Measurements from ENCODE around the gene MED12L. TPM values are rescaled to one million over a fixed set of nuclear protein-coding genes. Genes with fewer than 3 reads are reported as not detected.

MED12L gene
- total RNA-seq, 2 donors from 2014 or later: 3.3 to 6.4 TPM

DNA sequence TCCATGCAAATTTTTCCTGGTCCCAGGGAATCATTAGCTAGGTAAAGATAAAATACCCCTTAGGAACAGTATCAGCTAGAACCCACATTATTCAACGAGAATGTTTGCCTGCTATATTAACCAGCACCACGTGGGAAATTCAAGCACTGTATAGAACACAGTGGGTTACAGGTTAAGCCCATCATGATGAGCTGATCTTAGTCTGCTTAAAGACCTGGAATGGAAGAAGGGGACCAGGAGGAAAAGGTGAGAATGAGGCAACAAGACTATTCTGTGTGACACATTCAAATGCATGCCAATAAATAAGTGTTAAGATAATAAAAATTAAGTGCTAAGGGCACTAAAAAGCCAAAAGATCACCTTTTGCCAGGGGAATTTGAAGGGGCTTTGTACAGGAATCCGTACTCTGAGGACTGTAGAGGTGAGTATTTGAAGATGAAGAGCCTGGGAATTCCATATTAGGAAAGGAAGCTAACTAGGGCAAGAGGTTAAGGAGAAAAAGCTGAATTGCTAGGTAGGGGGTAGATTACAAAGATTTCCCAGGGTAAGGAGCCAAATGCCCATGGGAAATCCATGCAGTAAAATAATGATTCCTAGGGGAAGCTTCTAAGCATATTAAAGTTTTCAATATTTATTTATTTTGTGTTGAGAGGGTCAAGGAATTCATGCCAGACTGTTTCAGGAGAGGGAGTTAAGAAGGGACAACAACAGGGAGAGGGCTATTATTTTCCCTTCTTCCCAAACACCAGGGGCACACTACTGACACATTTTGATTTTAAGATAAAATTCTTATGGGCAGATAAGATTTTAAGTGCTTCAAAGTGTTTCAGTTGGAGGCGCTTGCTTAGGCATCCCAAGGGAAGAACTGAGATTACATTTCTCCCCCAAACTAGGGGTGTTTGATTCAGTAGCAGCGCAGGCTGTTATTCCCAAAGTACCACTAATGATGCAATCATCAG is 2.3 kb upstream of the MED12L start:
- H3K4me3 Mint-ChIP-seq: peak overlapping the region; percentile 72
- ATAC-seq (replicated peaks): no peak
- H3K4me1 Mint-ChIP-seq: no peaks in the 10 kb centered on the region
- peaks cover 30% of the 10 kb centered on the region for H3K27me3 Mint-ChIP-seq
- H3K36me3 Mint-ChIP-seq (ENCODE audit: low read depth): no peaks in the 10 kb centered on the region
- no peaks in the 10 kb centered on the region for H3K9me3 Mint-ChIP-seq
- H3K27ac Mint-ChIP-seq: no peak overlapping the region

DNA sequence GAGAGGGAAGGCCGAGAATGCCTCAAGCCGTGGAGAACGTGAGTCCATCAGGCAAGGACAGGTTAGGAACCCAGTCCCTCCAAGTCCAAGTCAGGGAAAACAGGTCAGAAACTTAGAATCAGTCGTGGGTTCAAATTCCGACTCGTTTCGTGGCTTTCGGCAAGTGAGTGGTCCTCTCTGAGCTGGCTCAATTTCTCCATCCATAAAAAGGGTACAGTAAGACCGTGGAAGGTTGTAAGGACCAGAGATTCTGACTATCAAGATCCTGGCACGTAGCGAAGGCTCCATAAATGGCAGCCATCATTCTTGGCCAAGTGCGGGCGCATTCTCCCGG is 604 bp upstream of the MED12L start:
- peaks cover 31% of the 10 kb centered on the region for H3K27me3 Mint-ChIP-seq
- peak overlapping the region; percentile 72 for H3K4me3 Mint-ChIP-seq
- H3K27ac Mint-ChIP-seq: no peak overlapping the region
- no peaks in the 10 kb centered on the region for H3K36me3 Mint-ChIP-seq (ENCODE audit: low read depth)
- H3K9me3 Mint-ChIP-seq: no peaks in the 10 kb centered on the region
- no peak for ATAC-seq (replicated peaks)
- no peaks in the 10 kb centered on the region for H3K4me1 Mint-ChIP-seq

DNA sequence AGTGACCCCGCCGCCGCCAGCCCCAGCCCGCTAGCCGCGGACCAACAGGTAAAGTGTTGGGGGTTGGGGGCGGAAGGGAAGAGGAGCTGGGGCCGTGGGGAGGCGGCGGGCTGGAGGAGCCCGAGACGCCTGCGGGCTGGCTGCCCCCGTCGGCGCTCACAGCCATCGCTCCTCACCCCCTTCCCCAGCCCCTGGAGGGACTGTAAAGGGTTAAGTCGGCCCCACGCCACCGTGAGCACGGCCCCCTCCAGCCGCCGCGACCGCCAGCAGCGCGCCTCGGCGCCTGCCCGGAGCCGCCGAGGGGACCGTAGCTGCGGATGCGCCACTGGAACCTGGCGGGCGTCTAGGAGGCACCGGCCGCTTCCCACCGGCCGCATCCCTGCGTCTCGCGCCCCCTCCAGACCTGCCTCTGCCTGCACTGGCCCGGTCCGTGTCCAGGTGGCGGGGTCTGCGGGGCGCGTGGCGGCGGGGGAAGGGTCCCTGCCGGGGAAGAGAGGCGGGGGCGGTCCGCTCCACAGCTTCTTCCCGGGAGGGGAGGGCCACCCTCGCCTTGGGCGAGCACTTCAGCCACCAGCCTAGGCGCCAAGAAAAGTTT is 522 bp downstream of the MED12L start:
- Mint-ChIP-seq H3K27me3 (peaks cover 27% of the 10 kb centered on the region), H3K4me1 (no peaks in the 10 kb centered on the region), H3K36me3 (ENCODE audit: low read depth) (no peaks in the 10 kb centered on the region), H3K4me3 (peak overlapping the region; percentile 76), H3K27ac (no peak overlapping the region), H3K9me3 (no peaks in the 10 kb centered on the region)
- ATAC-seq (replicated peaks): peak; percentile 33

DNA sequence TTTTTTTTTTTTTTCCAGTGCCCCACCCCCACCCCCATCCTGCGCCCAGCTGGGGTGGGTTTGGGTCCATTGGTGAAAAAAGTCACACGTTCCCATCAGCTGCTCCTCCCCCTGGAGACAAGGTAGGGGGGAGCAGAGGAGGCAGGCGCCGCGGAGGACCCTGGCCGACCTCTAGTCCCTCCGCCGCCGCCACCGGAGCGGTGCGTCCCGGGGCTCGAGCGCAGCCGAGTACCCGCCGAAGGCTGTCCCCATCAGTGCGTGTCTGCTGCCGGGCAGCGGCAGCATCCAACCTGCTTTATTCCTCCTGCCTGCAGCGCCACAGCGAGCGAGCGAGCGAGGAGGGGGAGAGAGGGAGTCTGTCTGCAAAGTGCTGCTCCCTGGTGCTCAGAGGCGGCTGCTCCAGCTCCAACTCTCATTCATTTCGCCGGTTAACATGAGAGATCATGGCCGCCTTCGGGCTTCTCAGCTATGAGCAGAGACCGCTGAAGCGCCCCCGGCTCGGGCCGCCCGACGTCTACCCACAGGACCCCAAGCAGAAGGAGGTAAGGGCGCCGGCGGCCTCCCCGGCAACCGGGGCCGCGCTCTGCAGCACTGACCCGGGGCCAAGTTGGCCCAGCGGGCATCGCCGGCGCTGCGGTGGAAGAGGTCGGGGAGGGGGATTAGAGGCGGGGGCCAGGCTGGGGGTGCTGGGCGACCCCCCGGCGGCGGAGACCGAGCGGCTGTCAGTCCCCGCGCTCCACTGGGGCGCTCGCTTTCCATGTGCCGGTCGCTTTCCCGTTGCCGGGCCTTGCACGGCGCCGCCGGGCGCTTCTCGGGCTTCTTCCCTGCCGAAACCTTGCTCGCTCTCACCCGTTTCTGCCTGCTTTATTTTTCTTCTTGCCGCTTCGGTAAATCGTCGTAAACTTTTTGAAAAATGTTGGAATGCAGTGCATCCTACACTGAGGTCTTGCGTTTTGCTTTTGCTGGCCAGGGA is 1.3 kb downstream of the MED12L start:
- H3K36me3 Mint-ChIP-seq (ENCODE audit: low read depth): no peaks in the 10 kb centered on the region
- peaks cover 27% of the 10 kb centered on the region for H3K27me3 Mint-ChIP-seq
- H3K4me3 Mint-ChIP-seq: peak overlapping the region; percentile 76
- H3K4me1 Mint-ChIP-seq: no peaks in the 10 kb centered on the region
- ATAC-seq (replicated peaks): peak; percentile 79
- no peak overlapping the region for H3K27ac Mint-ChIP-seq
- H3K9me3 Mint-ChIP-seq: no peaks in the 10 kb centered on the region

DNA sequence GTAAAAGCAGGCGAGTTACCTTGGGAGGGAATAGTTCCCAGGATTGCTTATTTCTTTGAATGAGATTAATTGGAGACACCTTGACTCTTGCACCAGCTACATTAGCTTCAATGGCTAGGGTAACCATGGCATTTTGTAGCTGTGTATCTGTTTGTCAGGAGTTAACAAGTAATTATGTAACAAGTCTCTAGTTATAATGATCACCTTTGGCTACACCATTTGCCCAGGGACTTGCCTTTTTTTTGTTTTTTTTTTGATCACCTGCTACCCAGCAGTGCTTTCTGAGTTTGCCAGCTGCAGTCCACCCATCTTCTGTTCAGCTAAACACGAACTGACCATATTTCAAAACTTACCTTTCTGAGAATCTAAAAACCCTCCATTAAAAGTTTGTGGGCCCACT is 2.2 kb downstream of the MED12L start:
- Mint-ChIP-seq H3K36me3 (ENCODE audit: low read depth) (no peaks in the 10 kb centered on the region), H3K4me3 (peak overlapping the region; percentile 76), H3K4me1 (peaks cover 3% of the 10 kb centered on the region), H3K27ac (no peak overlapping the region), H3K9me3 (no peaks in the 10 kb centered on the region), H3K27me3 (peaks cover 27% of the 10 kb centered on the region)
- ATAC-seq (replicated peaks): no peak

DNA sequence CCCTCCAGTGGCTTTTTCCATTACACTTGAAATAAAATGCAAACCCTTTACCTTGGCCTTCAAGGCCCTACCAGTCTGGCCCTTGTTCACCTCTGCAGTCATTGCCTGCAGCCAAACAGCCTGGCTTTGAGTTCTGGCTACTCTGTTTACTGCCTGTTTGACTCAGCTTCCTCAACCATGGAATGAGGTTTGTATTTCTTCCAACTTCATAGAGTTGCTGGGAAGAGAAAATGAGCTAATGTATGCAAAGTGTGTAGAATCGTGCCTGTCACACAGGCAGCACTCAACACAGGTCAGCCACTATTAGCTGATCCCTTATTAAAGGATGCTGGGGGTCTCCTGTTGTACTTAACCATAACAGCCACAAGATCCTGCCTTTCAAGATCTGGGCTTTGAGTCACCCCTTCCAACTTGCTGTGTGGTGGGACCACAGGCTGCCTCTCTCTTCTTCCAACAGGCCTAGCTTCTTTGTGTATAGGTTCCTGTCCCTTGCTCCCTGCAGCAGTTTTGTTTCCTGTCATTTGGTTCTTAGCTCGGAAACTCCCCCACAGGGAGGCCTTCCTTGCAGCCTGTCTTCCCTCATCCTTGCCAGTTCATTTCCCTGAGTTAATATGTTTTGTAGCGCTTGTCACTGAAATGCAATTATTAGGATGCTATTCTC is 6.4 kb downstream of the MED12L start:
- no peak for ATAC-seq (replicated peaks)
- Mint-ChIP-seq H3K4me3 (no peak overlapping the region), H3K27me3 (peaks cover 15% of the 10 kb centered on the region), H3K27ac (peak overlapping the region; percentile 53), H3K9me3 (no peaks in the 10 kb centered on the region), H3K36me3 (ENCODE audit: low read depth) (no peaks in the 10 kb centered on the region), H3K4me1 (peaks cover 3% of the 10 kb centered on the region)

DNA sequence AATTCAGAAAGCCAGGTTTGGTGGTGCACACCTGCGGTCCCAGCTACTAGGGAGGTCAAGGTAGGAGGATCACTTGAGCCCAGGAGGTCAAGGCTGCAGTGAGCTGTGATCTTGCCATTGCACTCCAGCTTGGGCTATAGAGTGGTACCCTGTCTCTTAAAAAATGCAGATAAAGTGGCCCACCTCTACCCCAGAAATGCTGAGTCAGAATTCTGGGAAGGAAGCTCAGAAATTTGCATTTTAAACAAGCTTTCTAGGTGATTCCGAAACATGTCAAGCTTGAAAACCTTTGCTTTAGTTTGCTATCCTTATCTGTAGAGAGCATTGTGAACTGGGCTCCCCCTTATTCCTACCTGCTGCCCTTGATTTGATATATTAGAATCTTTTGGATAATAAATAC is 7.7 kb downstream of the MED12L start:
- no peak for ATAC-seq (replicated peaks)
- H3K27ac Mint-ChIP-seq: no peak overlapping the region
- no peaks in the 10 kb centered on the region for H3K9me3 Mint-ChIP-seq
- H3K36me3 Mint-ChIP-seq (ENCODE audit: low read depth): no peaks in the 10 kb centered on the region
- H3K4me1 Mint-ChIP-seq: peaks cover 3% of the 10 kb centered on the region
- H3K27me3 Mint-ChIP-seq: peaks cover 14% of the 10 kb centered on the region
- no peak overlapping the region for H3K4me3 Mint-ChIP-seq

DNA sequence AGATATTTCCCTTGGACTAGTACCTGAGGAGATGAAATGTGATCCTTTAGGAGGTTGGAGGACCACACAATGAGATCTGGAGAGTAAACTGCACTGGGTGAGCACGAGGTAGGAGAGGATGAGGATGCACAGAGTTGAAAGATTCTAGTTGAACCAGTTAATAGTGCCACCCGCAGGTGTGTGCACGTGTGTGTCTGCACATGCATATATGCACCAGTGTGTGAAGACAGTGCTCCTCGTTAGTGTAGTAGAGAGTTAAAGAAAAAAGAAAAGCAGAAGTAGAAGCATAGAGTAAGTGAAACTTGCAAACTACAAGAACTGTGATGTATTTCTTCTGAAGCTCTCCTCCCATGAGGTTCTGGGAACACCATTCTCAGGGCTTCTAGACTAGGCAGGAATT is 8.4 kb downstream of the MED12L start:
- H3K27me3 Mint-ChIP-seq: peaks cover 19% of the 10 kb centered on the region
- no peak overlapping the region for H3K4me3 Mint-ChIP-seq
- no peaks in the 10 kb centered on the region for H3K36me3 Mint-ChIP-seq (ENCODE audit: low read depth)
- no peaks in the 10 kb centered on the region for H3K9me3 Mint-ChIP-seq
- no peak overlapping the region for H3K27ac Mint-ChIP-seq
- peaks cover 3% of the 10 kb centered on the region for H3K4me1 Mint-ChIP-seq
- no peak for ATAC-seq (replicated peaks)

DNA sequence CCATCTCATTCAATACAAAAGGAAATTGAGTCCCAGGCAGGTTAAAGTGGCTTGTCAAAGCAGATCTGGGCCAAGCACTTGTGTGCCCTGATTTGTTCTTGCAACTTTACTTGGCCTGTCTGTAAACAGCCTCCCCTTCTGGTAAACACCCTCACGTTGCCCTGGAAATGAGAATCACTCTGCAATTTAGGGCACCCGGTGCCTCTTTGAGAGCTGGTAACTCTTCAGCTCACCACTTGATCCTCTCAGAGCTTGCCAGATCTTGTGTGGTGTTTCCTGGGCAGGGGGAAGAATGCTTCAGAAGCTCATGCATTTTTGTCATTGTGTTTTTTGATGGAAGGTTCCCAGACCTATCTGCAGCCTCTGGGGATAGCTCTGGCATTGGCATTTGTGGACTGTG is 11.3 kb downstream of the MED12L start:
- no peak for ATAC-seq (replicated peaks)
- no peak overlapping the region for H3K27ac Mint-ChIP-seq
- no peak overlapping the region for H3K4me3 Mint-ChIP-seq
- H3K4me1 Mint-ChIP-seq: peaks cover 3% of the 10 kb centered on the region
- no peaks in the 10 kb centered on the region for H3K36me3 Mint-ChIP-seq (ENCODE audit: low read depth)
- no peaks in the 10 kb centered on the region for H3K9me3 Mint-ChIP-seq
- peaks cover 31% of the 10 kb centered on the region for H3K27me3 Mint-ChIP-seq

DNA sequence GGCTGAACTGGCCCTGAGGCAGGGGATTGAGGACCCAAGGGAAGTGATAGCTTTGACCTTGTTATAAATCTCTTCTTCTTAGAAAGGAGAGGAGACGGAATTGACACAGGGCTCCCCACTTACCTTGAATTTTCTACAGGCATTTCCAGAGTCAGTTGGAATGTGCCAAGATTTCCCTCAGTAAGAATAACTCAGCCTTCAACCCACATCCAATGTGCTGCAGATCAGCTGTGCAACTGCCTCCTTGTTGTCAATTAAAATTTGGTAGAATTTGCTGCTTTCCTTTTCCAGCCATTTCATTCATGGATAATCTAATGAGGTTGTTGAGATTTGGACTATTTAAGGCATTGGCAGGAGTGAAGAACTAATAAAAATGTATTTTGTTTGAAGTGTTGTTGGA is 14.6 kb downstream of the MED12L start:
- Mint-ChIP-seq H3K36me3 (ENCODE audit: low read depth) (no peaks in the 10 kb centered on the region), H3K27me3 (peaks cover 24% of the 10 kb centered on the region), H3K27ac (no peak overlapping the region), H3K4me3 (no peak overlapping the region), H3K9me3 (no peaks in the 10 kb centered on the region), H3K4me1 (no peaks in the 10 kb centered on the region)
- no peak for ATAC-seq (replicated peaks)

DNA sequence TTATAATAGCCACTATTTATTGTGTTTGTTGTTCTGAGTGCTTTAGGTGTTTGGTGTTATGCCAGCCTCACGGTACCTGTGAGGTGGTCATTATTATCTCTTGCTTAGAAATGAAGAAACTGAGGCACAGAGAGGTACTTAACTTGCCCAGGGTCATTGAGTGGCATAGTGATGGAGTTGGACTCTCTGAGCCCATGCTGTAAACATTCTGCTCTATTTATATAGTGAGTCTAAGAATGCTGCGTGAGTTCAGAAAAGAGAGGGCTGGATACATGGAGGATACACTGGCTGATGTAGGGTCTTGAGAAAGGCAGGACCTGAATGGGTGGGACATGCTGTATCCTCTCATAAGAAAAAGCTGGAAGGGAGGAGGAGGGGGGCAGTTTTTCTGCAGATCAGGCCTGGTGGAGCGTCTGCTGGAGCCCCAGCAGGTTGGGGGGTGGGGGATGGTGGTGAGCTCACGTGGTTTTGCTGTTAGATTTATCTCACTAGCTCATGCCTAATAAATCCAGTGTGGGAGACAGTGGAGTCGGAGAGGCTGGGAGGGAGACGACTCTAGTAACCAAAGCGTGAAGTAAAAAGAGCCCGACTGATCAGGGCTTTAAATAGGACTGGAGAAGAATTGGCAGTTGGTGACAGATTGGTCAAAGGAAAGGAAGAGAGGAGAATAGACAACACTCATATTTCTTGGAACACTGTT is 16.0 kb downstream of the MED12L start:
- peaks cover 24% of the 10 kb centered on the region for H3K27me3 Mint-ChIP-seq
- H3K4me3 Mint-ChIP-seq: no peak overlapping the region
- no peaks in the 10 kb centered on the region for H3K9me3 Mint-ChIP-seq
- no peak overlapping the region for H3K27ac Mint-ChIP-seq
- no peaks in the 10 kb centered on the region for H3K36me3 Mint-ChIP-seq (ENCODE audit: low read depth)
- no peak for ATAC-seq (replicated peaks)
- H3K4me1 Mint-ChIP-seq: no peaks in the 10 kb centered on the region

DNA sequence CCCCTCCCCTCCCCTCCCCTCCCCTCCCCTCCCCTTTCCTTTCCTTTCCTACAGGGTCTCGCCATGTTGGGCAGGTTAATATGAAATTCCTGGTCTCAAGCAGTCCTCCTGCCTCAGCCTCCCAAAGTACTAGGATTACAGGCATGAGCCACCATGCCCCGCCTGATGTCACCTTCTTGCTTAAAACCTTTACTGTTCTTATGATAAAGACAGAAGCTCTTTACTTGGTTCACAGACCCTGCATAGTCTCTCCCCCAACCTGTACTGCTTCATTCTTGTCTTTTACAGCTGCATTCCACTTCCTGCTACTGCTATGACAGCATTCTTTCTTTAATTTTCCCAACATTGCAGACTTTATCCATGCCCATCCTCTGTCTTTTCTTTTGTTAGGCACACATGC is 20.8 kb downstream of the MED12L start:
- H3K27me3 Mint-ChIP-seq: peaks cover 18% of the 10 kb centered on the region
- no peaks in the 10 kb centered on the region for H3K9me3 Mint-ChIP-seq
- H3K27ac Mint-ChIP-seq: no peak overlapping the region
- H3K4me1 Mint-ChIP-seq: no peaks in the 10 kb centered on the region
- no peak for ATAC-seq (replicated peaks)
- no peaks in the 10 kb centered on the region for H3K36me3 Mint-ChIP-seq (ENCODE audit: low read depth)
- no peak overlapping the region for H3K4me3 Mint-ChIP-seq

DNA sequence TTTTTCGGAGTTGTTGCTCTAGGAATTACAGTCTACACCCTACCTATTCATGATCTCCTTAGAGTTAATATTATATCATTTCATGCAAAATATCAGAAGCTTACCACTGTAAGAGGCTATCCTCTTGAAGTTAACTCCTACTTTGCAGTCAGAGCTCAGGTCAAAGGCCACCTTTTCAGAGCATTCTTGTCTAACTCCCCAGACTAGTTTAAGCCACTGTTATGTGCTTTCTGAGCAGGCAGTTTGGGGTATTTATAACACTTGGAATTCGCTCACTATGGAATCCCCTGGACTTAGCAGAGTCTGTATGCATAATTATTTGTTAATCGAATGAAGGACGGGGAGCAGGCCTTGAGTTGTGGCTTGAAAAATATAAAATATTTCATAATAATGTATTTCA is 21.7 kb downstream of the MED12L start:
- no peaks in the 10 kb centered on the region for H3K4me1 Mint-ChIP-seq
- H3K9me3 Mint-ChIP-seq: no peaks in the 10 kb centered on the region
- H3K36me3 Mint-ChIP-seq (ENCODE audit: low read depth): no peaks in the 10 kb centered on the region
- H3K27ac Mint-ChIP-seq: no peak overlapping the region
- H3K4me3 Mint-ChIP-seq: no peak overlapping the region
- H3K27me3 Mint-ChIP-seq: peaks cover 12% of the 10 kb centered on the region
- ATAC-seq (replicated peaks): no peak

Measured in activated T-helper 17 cell treated with anti-CD3 and anti-CD28 coated beads, Interleukin-2, amount 50 U/mL, for 72 hours (primary cell).